Sigmoid colon (tissue), 4 donors: ENCODE data around the gene PRSS58.

Experiments
- EP300 ChIP-seq, 4 donors: sonication (generic); formaldehyde crosslinking; IDR thresholded peaks; one replicate each; pipeline ENCODE4 v1.6.1; 2017; ENCODE audit warnings: antibody characterized with exemption in 4 of 4
- POLR2A ChIP-seq, 2 donors: fragments of 450-650 bp; IDR thresholded peaks; one replicate each; pipeline ENCODE4 v1.6.1; 2016; ENCODE audit warnings: antibody characterized with exemption in 2 of 2, mild to moderate bottlenecking in 2 of 2, moderate library complexity in 2 of 2
- POLR2AphosphoS5 ChIP-seq, 4 donors: sonication (generic); formaldehyde crosslinking; IDR thresholded peaks; one replicate each; pipeline ENCODE4 v1.6.1; 2017; ENCODE audit warnings: antibody characterized with exemption in 4 of 4
- TF ChIP-seq, protein P1 (sequence below), 4 experiments: fragments of 450-650 bp in 3 of 4; fragments of 200-600 bp in 1 of 4; IDR thresholded peaks; one replicate each; pipeline ENCODE4 v1.5.1; 2016 to 2019; ENCODE audit warnings: antibody characterized with exemption in 4 of 4, mild to moderate bottlenecking in 3 of 4, moderate library complexity in 2 of 4

DNA sequence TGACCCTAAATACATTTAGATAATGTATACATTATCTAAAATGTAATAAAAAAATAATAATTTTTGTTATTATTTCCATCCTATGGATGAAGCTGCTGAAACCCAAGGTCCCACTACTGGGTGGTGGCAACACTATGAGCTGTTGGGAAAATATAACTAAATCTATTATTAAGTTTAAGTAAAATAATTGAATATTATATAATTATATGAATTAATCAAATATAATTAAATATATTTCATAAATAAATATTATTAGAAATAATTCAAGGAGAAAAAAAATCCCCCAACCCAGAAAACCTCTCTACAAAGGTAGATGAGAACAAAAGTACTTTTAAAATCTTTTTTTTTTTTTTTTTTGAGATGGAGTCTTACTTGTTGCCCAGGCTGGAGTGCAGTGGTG lies 7.9 kb downstream of the PRSS58 start:
- TF ChIP-seq, protein P1, sequence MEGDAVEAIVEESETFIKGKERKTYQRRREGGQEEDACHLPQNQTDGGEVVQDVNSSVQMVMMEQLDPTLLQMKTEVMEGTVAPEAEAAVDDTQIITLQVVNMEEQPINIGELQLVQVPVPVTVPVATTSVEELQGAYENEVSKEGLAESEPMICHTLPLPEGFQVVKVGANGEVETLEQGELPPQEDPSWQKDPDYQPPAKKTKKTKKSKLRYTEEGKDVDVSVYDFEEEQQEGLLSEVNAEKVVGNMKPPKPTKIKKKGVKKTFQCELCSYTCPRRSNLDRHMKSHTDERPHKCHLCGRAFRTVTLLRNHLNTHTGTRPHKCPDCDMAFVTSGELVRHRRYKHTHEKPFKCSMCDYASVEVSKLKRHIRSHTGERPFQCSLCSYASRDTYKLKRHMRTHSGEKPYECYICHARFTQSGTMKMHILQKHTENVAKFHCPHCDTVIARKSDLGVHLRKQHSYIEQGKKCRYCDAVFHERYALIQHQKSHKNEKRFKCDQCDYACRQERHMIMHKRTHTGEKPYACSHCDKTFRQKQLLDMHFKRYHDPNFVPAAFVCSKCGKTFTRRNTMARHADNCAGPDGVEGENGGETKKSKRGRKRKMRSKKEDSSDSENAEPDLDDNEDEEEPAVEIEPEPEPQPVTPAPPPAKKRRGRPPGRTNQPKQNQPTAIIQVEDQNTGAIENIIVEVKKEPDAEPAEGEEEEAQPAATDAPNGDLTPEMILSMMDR (IDR thresholded peaks at IDR 0.05), result no peak
- no peak for TF ChIP-seq POLR2A (IDR thresholded peaks at IDR 0.05)
- no peak for TF ChIP-seq EP300 (IDR thresholded peaks at IDR 0.05)
- no peak for TF ChIP-seq POLR2AphosphoS5 (IDR thresholded peaks at IDR 0.05)
